Loucy (cell line): Measurements from ENCODE around the gene ZNF418.
"Not testable (repeated sequence)": the region's sequence is repeated elsewhere in the genome, so short reads cannot be mapped to it uniquely, and the experiment has no call there.

ENCODE experiments used
- H2AFZ ChIP-seq: fragments of 200-600 bp; sonication (generic); 2 replicates; pipeline ENCODE4 v1.6.0; 2016; ENCODE audit warnings: antibody characterized with exemption, mild to moderate bottlenecking, low read length, moderate library complexity
- H3F3A ChIP-seq: fragments of 200-600 bp; 2 replicates; pipeline ENCODE4 v1.6.0; 2016; ENCODE audit warnings: antibody characterized with exemption, low read depth, mild to moderate bottlenecking
- H3K27me3 ChIP-seq: fragments of 200-600 bp; sonication (generic); 2 replicates; pipeline ENCODE4 v1.6.1; 2014; ENCODE audit warnings: low read length, mild to moderate bottlenecking; ENCODE audit not compliant: insufficient read depth, poor library complexity, severe bottlenecking
- H3K36me3 ChIP-seq: fragments of 200-600 bp; sonication (generic); 2 replicates; pipeline ENCODE4 v1.6.1; 2016; ENCODE audit warnings: low read length; ENCODE audit not compliant: insufficient read depth
- H3K4me1 ChIP-seq: fragments of 200-600 bp; sonication (generic); 2 replicates; pipeline ENCODE4 v1.5.1; 2014; ENCODE audit warnings: low read length, mild to moderate bottlenecking; ENCODE audit not compliant: insufficient read depth, poor library complexity, severe bottlenecking
- H3K4me2 ChIP-seq: fragments of 200-600 bp; sonication (generic); 2 replicates; pipeline ENCODE4 v1.6.0; 2014; ENCODE audit warnings: antibody characterized with exemption, low read length, low read depth, mild to moderate bottlenecking; ENCODE audit not compliant: poor library complexity, severe bottlenecking
- H3K4me3 ChIP-seq: fragments of 200-600 bp; sonication (generic); 2 replicates; pipeline ENCODE4 v1.5.1; 2014; ENCODE audit warnings: low read length, mild to moderate bottlenecking, mixed read lengths; ENCODE audit not compliant: poor library complexity, severe bottlenecking
- H3K79me2 ChIP-seq: fragments of 200-600 bp; sonication (generic); 2 replicates; pipeline ENCODE4 v1.6.1; 2014; ENCODE audit warnings: low read length; ENCODE audit not compliant: insufficient read depth
- H3K9ac ChIP-seq: fragments of 200-600 bp; sonication (generic); 2 replicates; pipeline ENCODE4 v1.6.0; 2014; ENCODE audit warnings: mild to moderate bottlenecking, low read depth, low read length, moderate library complexity; ENCODE audit not compliant: poor library complexity, severe bottlenecking
- H3K9me2 ChIP-seq: fragments of 200-600 bp; sonication (generic); replicated peaks from 2 replicates; pipeline ENCODE4 v1.6.1; 2016; ENCODE audit warnings: low read depth, low read length, mixed read lengths
- H3K9me3 ChIP-seq: fragments of 200-600 bp; sonication (generic); 2 replicates; pipeline ENCODE4 v1.6.1; 2014; ENCODE audit warnings: mild to moderate bottlenecking, antibody characterized with exemption, low read length, low read depth; ENCODE audit not compliant: insufficient read depth
- H4K20me1 ChIP-seq: fragments of 200-600 bp; sonication (generic); 2 replicates; pipeline ENCODE4 v1.6.0; 2014; ENCODE audit warnings: antibody characterized with exemption, low read length, mild to moderate bottlenecking; ENCODE audit not compliant: insufficient read depth, poor library complexity, severe bottlenecking
- CTCF ChIP-seq: fragments of 200-600 bp; sonication (generic); conservative IDR thresholded peaks from 2 replicates; pipeline ENCODE4 v1.5.1; 2014; ENCODE audit warnings: mild to moderate bottlenecking, antibody characterized with exemption, low read length
- EZH2phosphoT487 ChIP-seq: fragments of 200-600 bp; IDR thresholded peaks from 2 replicates; pipeline ENCODE4 v1.6.1; 2018; ENCODE audit warnings: antibody characterized with exemption, mild to moderate bottlenecking, moderate library complexity, borderline replicate concordance

The ZNF418 gene

GRCh38 chr19:57903618-57904184, 31.5 kb downstream of the ZNF418 start:
- no peak overlapping the region for H3K4me3 ChIP-seq
- TF ChIP-seq EZH2phosphoT487 (no peak), CTCF (no peak)
- peaks cover 7% of the 10 kb centered on the region; the same call in 1 of the 2 replicates for H3K36me3 ChIP-seq
- H3K27me3 ChIP-seq: no peaks in the 10 kb centered on the region
- no peaks in the 10 kb centered on the region for H3K9me3 ChIP-seq
- no peak overlapping the region for H3K4me2 ChIP-seq
- H3K9ac ChIP-seq: no peak overlapping the region
- H3F3A ChIP-seq: no peaks in the 10 kb centered on the region
- no peak overlapping the region for H2AFZ ChIP-seq
- H3K4me1 ChIP-seq: no peaks in the 10 kb centered on the region
- no peaks in the 10 kb centered on the region for H3K9me2 ChIP-seq
- H3K79me2 ChIP-seq: no peaks in the 10 kb centered on the region
- no peaks in the 10 kb centered on the region for H4K20me1 ChIP-seq

- Histone ChIP-seq H3K4me1 (no peaks in the 10 kb centered on the region), H3K4me2 (no peak overlapping the region), H3K79me2 (no peaks in the 10 kb centered on the region), H3K36me3 (no peaks in the 10 kb centered on the region), H3K9me3 (no peaks in the 10 kb centered on the region), H2AFZ (no peak overlapping the region), H3K9me2 (no peaks in the 10 kb centered on the region), H3K4me3 (no peak overlapping the region), H4K20me1 (no peaks in the 10 kb centered on the region), H3F3A (no peaks in the 10 kb centered on the region), H3K9ac (no peak overlapping the region), H3K27me3 (no peaks in the 10 kb centered on the region)
- TF ChIP-seq CTCF (no peak), EZH2phosphoT487 (no peak)
Observed at GRCh38 chr19:57900311-57900710, 34.9 kb downstream of the ZNF418 start.

GRCh38 chr19:57890706-57891105, 44.5 kb downstream of the ZNF418 start:
- not testable (repeated sequence) for H3K27me3 ChIP-seq, H3K4me3 ChIP-seq, H3K36me3 ChIP-seq, H3K9me2 ChIP-seq, H3K9ac ChIP-seq, H3F3A ChIP-seq, H2AFZ ChIP-seq, H3K4me2 ChIP-seq, H4K20me1 ChIP-seq, H3K9me3 ChIP-seq
- H3K4me1 ChIP-seq: peaks cover 16% of the 10 kb centered on the region
- peaks cover 30% of the 10 kb centered on the region for H3K79me2 ChIP-seq

- H3K4me3 ChIP-seq: peak within 1 kb of the TSS; percentile 97
- H2AFZ ChIP-seq: peak within 1 kb of the TSS; percentile 89
- H3K79me2 ChIP-seq: peaks cover 50% of the 10 kb centered on the region
- H3K9ac ChIP-seq: peak within 1 kb of the TSS; percentile 91
- no peak for TF ChIP-seq EZH2phosphoT487
- TF ChIP-seq CTCF: peak; percentile 33
- no peaks in the 10 kb centered on the region for H3K27me3 ChIP-seq
- H3K9me2 ChIP-seq: no peaks in the 10 kb centered on the region
- peaks cover 24% of the 10 kb centered on the region for H3K4me1 ChIP-seq
- no peaks in the 10 kb centered on the region for H3K9me3 ChIP-seq
- H3K4me2 ChIP-seq: peak within 1 kb of the TSS; percentile 91
- H4K20me1 ChIP-seq: peaks cover 14% of the 10 kb centered on the region
- H3F3A ChIP-seq: no peaks in the 10 kb centered on the region
- H3K36me3 ChIP-seq: no peaks in the 10 kb centered on the region
Observed at GRCh38 chr19:57888560-57889231, 46.5 kb downstream of the ZNF418 start, which contains the start of gene ZNF814. Gene ZNF814 (minus strand): TSS chr19:57889037. CDS start chr19:57888802, 235 bp downstream.
